Osteocyte (in vitro differentiated cells): Measurements from ENCODE around the gene APBA2. TPM values are rescaled to one million over a fixed set of nuclear protein-coding genes. Genes with fewer than 3 reads are reported as not detected.

ENCODE experiments used
- DNase-seq: peaks from one replicate; pipeline ENCODE4 v3.0.0; 2021; ENCODE audit warnings: mixed read lengths; ENCODE audit not compliant: unreplicated experiment; ENCODE audit errors: extremely low spot score
- H3K27ac Mint-ChIP-seq: one replicate; pipeline ENCODE4 v1.8.0; 2021; ENCODE audit warnings: mild to moderate bottlenecking, mixed read lengths; ENCODE audit not compliant: unreplicated experiment
- H3K27me3 Mint-ChIP-seq: one replicate; pipeline ENCODE4 v1.8.0; 2021; ENCODE audit warnings: mixed read lengths; ENCODE audit not compliant: unreplicated experiment
- H3K36me3 Mint-ChIP-seq: one replicate; pipeline ENCODE4 v1.8.0; 2021; ENCODE audit warnings: mixed read lengths; ENCODE audit not compliant: unreplicated experiment
- H3K4me1 Mint-ChIP-seq: one replicate; pipeline ENCODE4 v1.8.0; 2021; ENCODE audit warnings: mixed read lengths; ENCODE audit not compliant: unreplicated experiment
- H3K4me3 Mint-ChIP-seq: one replicate; pipeline ENCODE4 v1.8.0; 2021; ENCODE audit warnings: mild to moderate bottlenecking, moderate library complexity, mixed read lengths; ENCODE audit not compliant: unreplicated experiment
- H3K9me3 Mint-ChIP-seq: one replicate; pipeline ENCODE4 v1.8.0; 2021; ENCODE audit warnings: mixed read lengths; ENCODE audit not compliant: unreplicated experiment
- total RNA-seq: library from RNA; stranded (reverse); gene quantifications from 2 replicates; pipeline ENCODE4 v1.2.1, GENCODE V29; 2021
- TF ChIP-seq, protein P1 (sequence below): fragments of 200-600 bp; sonication (generic); IDR thresholded peaks from 2 replicates; pipeline ENCODE4 v1.5.0; 2021; ENCODE audit warnings: antibody characterized with exemption, mild to moderate bottlenecking, moderate library complexity

APBA2 gene
- total RNA-seq, 1 donor from 2014 or later = 23.5 TPM

GRCh38 chr15:28885128-28885629 lies 595 bp upstream of the APBA2 start:
- H3K27ac Mint-ChIP-seq = no peak overlapping the region

DNA sequence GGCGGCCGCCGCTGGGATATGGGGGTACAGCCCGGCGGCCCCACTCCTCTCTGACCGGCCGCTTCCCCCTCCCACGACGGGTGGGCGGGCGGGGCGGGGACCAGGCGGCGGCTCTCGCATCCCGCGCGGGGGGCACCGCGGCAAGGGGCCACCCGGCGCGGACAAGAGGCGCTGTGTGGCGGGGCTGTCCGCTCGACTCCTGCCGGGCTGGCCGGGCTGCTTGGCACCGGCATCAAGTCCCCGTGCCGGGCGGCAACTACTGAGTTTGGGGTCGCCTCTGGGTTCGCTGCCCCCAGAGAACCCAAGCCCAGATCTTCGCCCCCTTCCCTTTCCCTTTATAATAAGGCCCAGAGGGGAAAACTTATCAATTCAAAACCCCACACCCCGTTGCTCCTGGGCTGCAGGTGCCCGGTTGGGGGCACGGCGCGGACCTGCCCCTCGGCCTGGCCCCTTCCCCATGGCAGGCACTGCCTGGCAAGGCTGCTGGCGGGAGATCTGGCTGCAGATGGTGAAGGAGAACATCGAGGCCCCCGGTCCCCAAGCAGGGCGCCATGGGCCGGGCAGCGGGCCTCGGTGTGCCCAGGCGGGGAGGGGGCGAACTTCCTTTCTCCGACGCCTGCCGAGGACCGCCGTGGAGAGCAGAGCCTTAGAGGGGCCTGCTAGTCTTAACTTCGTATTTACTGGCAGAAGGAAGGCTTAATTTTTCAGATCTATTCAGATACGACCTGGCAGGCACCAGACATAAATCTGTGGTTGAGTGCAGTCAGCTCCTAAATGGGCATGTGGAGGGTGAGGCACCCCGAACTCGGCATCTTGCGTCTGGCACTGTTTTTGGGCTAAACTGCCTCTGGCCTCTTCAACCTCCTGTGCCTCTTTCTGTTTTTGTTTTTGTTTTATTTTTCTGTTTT lies 911 bp downstream of the APBA2 start:
- Mint-ChIP-seq H3K27me3 (no peaks in the 10 kb centered on the region), H3K36me3 (no peaks in the 10 kb centered on the region), H3K27ac (peak overlapping the region; percentile 39), H3K4me1 (peaks cover 25% of the 10 kb centered on the region), H3K4me3 (peak overlapping the region; percentile 68), H3K9me3 (no peaks in the 10 kb centered on the region)
- no peak for DNase-seq
- TF ChIP-seq, protein P1, sequence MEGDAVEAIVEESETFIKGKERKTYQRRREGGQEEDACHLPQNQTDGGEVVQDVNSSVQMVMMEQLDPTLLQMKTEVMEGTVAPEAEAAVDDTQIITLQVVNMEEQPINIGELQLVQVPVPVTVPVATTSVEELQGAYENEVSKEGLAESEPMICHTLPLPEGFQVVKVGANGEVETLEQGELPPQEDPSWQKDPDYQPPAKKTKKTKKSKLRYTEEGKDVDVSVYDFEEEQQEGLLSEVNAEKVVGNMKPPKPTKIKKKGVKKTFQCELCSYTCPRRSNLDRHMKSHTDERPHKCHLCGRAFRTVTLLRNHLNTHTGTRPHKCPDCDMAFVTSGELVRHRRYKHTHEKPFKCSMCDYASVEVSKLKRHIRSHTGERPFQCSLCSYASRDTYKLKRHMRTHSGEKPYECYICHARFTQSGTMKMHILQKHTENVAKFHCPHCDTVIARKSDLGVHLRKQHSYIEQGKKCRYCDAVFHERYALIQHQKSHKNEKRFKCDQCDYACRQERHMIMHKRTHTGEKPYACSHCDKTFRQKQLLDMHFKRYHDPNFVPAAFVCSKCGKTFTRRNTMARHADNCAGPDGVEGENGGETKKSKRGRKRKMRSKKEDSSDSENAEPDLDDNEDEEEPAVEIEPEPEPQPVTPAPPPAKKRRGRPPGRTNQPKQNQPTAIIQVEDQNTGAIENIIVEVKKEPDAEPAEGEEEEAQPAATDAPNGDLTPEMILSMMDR = no peak

More at GRCh38 chr15:28885128-28885629, 595 bp upstream of the APBA2 start:
- peaks cover 25% of the 10 kb centered on the region for H3K4me1 Mint-ChIP-seq
- DNase-seq = no peak
- peak overlapping the region; percentile 66 for H3K4me3 Mint-ChIP-seq
- H3K36me3 Mint-ChIP-seq = no peaks in the 10 kb centered on the region
- H3K9me3 Mint-ChIP-seq = no peaks in the 10 kb centered on the region
- H3K27me3 Mint-ChIP-seq = no peaks in the 10 kb centered on the region
- TF ChIP-seq, protein P1 = no peak

DNA sequence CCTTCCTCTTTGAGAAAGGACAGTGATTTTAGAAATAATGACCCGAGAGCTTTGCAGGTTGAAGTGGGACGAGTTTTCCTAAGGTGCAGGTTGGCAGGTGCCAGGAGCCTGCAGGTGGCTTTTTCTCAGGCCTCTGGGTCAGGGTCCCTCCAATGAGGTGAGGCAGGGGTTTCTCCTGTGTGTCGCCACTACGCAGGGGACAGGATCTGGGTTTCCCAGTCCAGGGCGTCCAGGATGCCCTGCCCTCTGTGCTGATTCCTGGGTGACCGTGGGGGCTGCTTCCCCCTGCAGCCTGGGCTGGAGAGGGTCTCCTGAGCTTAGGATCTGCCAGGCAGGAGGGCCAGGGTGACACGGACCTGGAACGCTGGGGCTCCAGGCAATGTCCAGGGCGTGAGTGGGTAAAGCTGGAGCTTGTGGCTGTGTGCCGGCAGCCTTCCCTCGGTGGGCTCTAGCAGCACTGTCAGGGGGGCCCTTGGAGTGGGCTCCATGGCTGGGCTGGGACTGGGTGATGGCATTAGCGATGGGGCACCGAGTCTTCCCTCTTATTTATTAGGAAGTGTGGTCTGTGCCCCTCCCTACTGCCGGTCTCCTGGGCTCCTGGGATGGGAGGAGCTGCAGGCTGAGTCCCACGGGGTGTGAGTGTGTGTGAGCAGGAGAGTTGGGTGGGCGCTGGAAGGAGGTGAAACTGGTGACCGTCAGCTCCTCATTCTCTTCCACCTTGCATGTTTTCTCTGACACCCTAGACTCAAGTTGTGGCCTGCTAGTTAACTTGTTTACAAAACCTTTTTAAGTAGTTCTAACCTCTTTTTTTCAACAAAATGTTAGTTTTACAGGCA lies 1.8 kb downstream of the APBA2 start:
- no peaks in the 10 kb centered on the region for H3K36me3 Mint-ChIP-seq
- TF ChIP-seq, protein P1 = no peak
- H3K9me3 Mint-ChIP-seq = no peaks in the 10 kb centered on the region
- DNase-seq = no peak
- peak overlapping the region; percentile 68 for H3K4me3 Mint-ChIP-seq
- peak overlapping the region; percentile 39 for H3K27ac Mint-ChIP-seq
- H3K27me3 Mint-ChIP-seq = no peaks in the 10 kb centered on the region
- H3K4me1 Mint-ChIP-seq = peaks cover 25% of the 10 kb centered on the region

- Mint-ChIP-seq H3K27me3 (no peaks in the 10 kb centered on the region), H3K9me3 (no peaks in the 10 kb centered on the region), H3K4me3 (no peak overlapping the region), H3K36me3 (no peaks in the 10 kb centered on the region), H3K27ac (no peak overlapping the region), H3K4me1 (peaks cover 32% of the 10 kb centered on the region)
- TF ChIP-seq, protein P1 = no peak
- DNase-seq = no peak
Measured at GRCh38 chr15:28888302-28888894, 2.6 kb downstream of the APBA2 start.
